GM20431 (cell line): ENCODE measurements around the gene EIF3B.
"Not testable (repeated sequence)": the region's sequence is repeated elsewhere in the genome, so short reads cannot be mapped to it uniquely, and the experiment has no call there.

Experiments used
- in situ Hi-C: fragments of 300-500 bp; cut with MseI, MboI; formaldehyde crosslinking; loops from one replicate; pipeline ENCODE4 v1.15.0; 2020; ENCODE audit warnings: low sequenced_read_pairs; ENCODE audit not compliant: unreplicated experiment

The EIF3B gene

GRCh38 chr7:2373646-2374045, 19.0 kb downstream of the EIF3B start:
- in situ Hi-C loops, result loop anchor here (25.0 kb wide), 1 partner anchor 811 kb away; the partner anchor contains the start of genes PSMG3 and TMEM184A

- in situ Hi-C loops, result loop anchor here (25.0 kb wide), 1 partner anchor 812 kb away; the partner anchor contains the start of genes PSMG3 and TMEM184A
These were observed 19.8 kb downstream of the EIF3B start for GRCh38 chr7:2374401-2374800.

- in situ Hi-C loops, result loop anchor here (25.0 kb wide), 1 partner anchor 813 kb away; the partner anchor contains the start of genes PSMG3 and TMEM184A
These were observed 20.5 kb downstream of the EIF3B start for GRCh38 chr7:2374830-2375728.

GRCh38 chr7:2376351-2377154, 21.9 kb downstream of the EIF3B start:
- in situ Hi-C loops, result no loop called here

- in situ Hi-C loops, result not testable (repeated sequence)
These were observed 22.9 kb downstream of the EIF3B start for GRCh38 chr7:2377492-2377891.

GRCh38 chr7:2378125-2378524, 23.5 kb downstream of the EIF3B start:
- in situ Hi-C loops, result not testable (repeated sequence)

- in situ Hi-C loops, result no loop called here
These were observed 24.5 kb downstream of the EIF3B start for GRCh38 chr7:2379161-2379560.

GRCh38 chr7:2379821-2380450, 25.3 kb downstream of the EIF3B start:
- in situ Hi-C loops, result no loop called here

GRCh38 chr7:2380461-2380860, 25.8 kb downstream of the EIF3B start:
- in situ Hi-C loops, result no loop called here

GRCh38 chr7:2381227-2381626, 26.6 kb downstream of the EIF3B start:
- in situ Hi-C loops, result no loop called here

- in situ Hi-C loops, result no loop called here
These were observed 27.4 kb downstream of the EIF3B start for GRCh38 chr7:2381881-2382509.

GRCh38 chr7:2383543-2384274, 29.1 kb downstream of the EIF3B start:
- in situ Hi-C loops, result no loop called here

GRCh38 chr7:2384354-2385243, 30.0 kb downstream of the EIF3B start:
- in situ Hi-C loops, result no loop called here

GRCh38 chr7:2386122-2386521, 31.5 kb downstream of the EIF3B start:
- in situ Hi-C loops, result not testable (repeated sequence)

- in situ Hi-C loops, result no loop called here
These were observed 32.5 kb downstream of the EIF3B start for GRCh38 chr7:2386964-2387669.

- in situ Hi-C loops, result no loop called here
These were observed 33.4 kb downstream of the EIF3B start for GRCh38 chr7:2387897-2388636.

GRCh38 chr7:2388637-2388954, 34.0 kb downstream of the EIF3B start:
- in situ Hi-C loops, result no loop called here
